Measurements from ENCODE around the gene CABLES1.
"Not testable (repeated sequence)": the region's sequence is repeated elsewhere in the genome, so short reads cannot be mapped to it uniquely, and the experiment has no call there.

Gene CABLES1

GRCh38 chr18:23142251-23142929, 7.1 kb downstream of the CABLES1 start:
- DNase-seq, result no peak

- DNase-seq, result no peak
Measured at GRCh38 chr18:23143016-23143814, 7.9 kb downstream of the CABLES1 start.

- DNase-seq, result no peak
Measured at GRCh38 chr18:23143815-23144261, 8.6 kb downstream of the CABLES1 start.

- DNase-seq, result no peak
Measured at GRCh38 chr18:23144640-23145039, 9.4 kb downstream of the CABLES1 start.

GRCh38 chr18:23145621-23146020, 10.3 kb downstream of the CABLES1 start:
- no peak for DNase-seq

GRCh38 chr18:23146861-23147469, 11.7 kb downstream of the CABLES1 start:
- no peak for DNase-seq

GRCh38 chr18:23148382-23148781, 13.1 kb downstream of the CABLES1 start:
- DNase-seq, result no peak

GRCh38 chr18:23149570-23149969, 14.3 kb downstream of the CABLES1 start:
- no peak for DNase-seq

GRCh38 chr18:23151414-23152099, 16.3 kb downstream of the CABLES1 start:
- no peak for DNase-seq

GRCh38 chr18:23154030-23154429, 18.7 kb downstream of the CABLES1 start:
- DNase-seq, result no peak

GRCh38 chr18:23154823-23155500, 19.7 kb downstream of the CABLES1 start:
- DNase-seq, result peak in 1 of 2 experiments; percentile 16

- DNase-seq, result no peak
Measured at GRCh38 chr18:23155537-23155936, 20.3 kb downstream of the CABLES1 start.

GRCh38 chr18:23156134-23156533, 20.8 kb downstream of the CABLES1 start:
- DNase-seq, result no peak

GRCh38 chr18:23158058-23158457, 22.8 kb downstream of the CABLES1 start:
- DNase-seq, result no peak

GRCh38 chr18:23158884-23159283, 23.6 kb downstream of the CABLES1 start:
- not testable (repeated sequence) for DNase-seq

GRCh38 chr18:23159344-23159743, 24.1 kb downstream of the CABLES1 start:
- DNase-seq, result no peak

- DNase-seq, result no peak
Measured at GRCh38 chr18:23162473-23162872, 27.2 kb downstream of the CABLES1 start.

- no peak for DNase-seq
Measured at GRCh38 chr18:23163786-23164533, 28.7 kb downstream of the CABLES1 start.

GRCh38 chr18:23165271-23166068, 30.2 kb downstream of the CABLES1 start:
- DNase-seq, result no peak

GRCh38 chr18:23166891-23167541, 31.7 kb downstream of the CABLES1 start:
- DNase-seq, result no peak

GRCh38 chr18:23169673-23170044, 34.4 kb downstream of the CABLES1 start:
- no peak for DNase-seq

All from NCI-H2081 (cell line).